Measurements from ENCODE around the gene GAB1.

DNA sequence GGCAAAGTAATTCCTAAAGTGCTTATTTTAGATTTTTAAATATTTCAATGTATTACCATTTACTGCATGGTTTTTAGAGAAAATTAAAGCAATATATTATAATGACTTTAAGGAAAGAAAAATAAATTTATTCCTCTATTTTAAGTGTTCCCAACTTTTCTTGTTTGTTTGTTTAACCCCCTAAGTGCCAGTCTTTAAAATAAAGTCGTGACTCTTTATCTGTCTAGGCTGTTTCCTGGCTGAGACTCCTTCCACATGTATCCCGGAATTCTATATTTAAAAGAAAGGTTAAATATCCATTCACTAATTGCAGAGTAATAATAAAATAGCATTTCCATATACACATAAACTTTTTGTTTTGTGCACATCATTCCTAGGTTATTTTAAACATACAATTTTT, 71.2 kb downstream of the GAB1 start:
- TF ChIP-seq MAX (IDR thresholded peaks at IDR 0.05; ENCODE audit: low read depth, low read length): no peak
- TF ChIP-seq, protein P1, sequence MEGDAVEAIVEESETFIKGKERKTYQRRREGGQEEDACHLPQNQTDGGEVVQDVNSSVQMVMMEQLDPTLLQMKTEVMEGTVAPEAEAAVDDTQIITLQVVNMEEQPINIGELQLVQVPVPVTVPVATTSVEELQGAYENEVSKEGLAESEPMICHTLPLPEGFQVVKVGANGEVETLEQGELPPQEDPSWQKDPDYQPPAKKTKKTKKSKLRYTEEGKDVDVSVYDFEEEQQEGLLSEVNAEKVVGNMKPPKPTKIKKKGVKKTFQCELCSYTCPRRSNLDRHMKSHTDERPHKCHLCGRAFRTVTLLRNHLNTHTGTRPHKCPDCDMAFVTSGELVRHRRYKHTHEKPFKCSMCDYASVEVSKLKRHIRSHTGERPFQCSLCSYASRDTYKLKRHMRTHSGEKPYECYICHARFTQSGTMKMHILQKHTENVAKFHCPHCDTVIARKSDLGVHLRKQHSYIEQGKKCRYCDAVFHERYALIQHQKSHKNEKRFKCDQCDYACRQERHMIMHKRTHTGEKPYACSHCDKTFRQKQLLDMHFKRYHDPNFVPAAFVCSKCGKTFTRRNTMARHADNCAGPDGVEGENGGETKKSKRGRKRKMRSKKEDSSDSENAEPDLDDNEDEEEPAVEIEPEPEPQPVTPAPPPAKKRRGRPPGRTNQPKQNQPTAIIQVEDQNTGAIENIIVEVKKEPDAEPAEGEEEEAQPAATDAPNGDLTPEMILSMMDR (IDR thresholded peaks at IDR 0.05; ENCODE audit: low read depth, low read length): no peak
- TF ChIP-seq POLR2A (IDR thresholded peaks at IDR 0.05; ENCODE audit: extremely low read depth, insufficient read length): no peak
